Neural progenitor cell (in vitro differentiated cells): ENCODE results near the gene OR2T1. TPM values are rescaled to one million over a fixed set of nuclear protein-coding genes. Genes with fewer than 3 reads are reported as not detected.
"Not testable (repeated sequence)": the region's sequence is repeated elsewhere in the genome, so short reads cannot be mapped to it uniquely, and the experiment has no call there.

Experiments used
- DNase-seq: peaks from one replicate; pipeline ENCODE4 v3.0.0-alpha.2; 2016; ENCODE audit warnings: low spot score
- H2AFZ ChIP-seq: fragments of 200-600 bp; sonication (generic); replicated peaks from 2 replicates; pipeline ENCODE4 v1.6.1; 2016; ENCODE audit warnings: antibody characterized with exemption
- H3F3A ChIP-seq: fragments of 200-600 bp; sonication (generic); 2 replicates; pipeline ENCODE4 v1.6.1; 2016; ENCODE audit warnings: antibody characterized with exemption, low read depth
- H3K27ac ChIP-seq: fragments of 200-600 bp; sonication (generic); 2 replicates; pipeline ENCODE4 v1.5.1; 2016; ENCODE audit warnings: mild to moderate bottlenecking
- H3K27me3 ChIP-seq: fragments of 200-600 bp; sonication (generic); 2 replicates; pipeline ENCODE4 v1.6.1; 2016; ENCODE audit warnings: mild to moderate bottlenecking, moderate library complexity
- H3K36me3 ChIP-seq: fragments of 200-600 bp; sonication (generic); 2 replicates; pipeline ENCODE4 v1.5.1; 2016
- H3K4me1 ChIP-seq: fragments of 200-600 bp; sonication (generic); 2 replicates; pipeline ENCODE4 v1.6.1; 2016; ENCODE audit warnings: mixed run types
- H3K4me2 ChIP-seq: fragments of 200-600 bp; sonication (generic); 2 replicates; pipeline ENCODE4 v1.6.1; 2016
- H3K4me3 ChIP-seq: fragments of 200-600 bp; sonication (generic); 2 replicates; pipeline ENCODE4 v1.5.1; 2016
- H3K79me2 ChIP-seq: fragments of 200-600 bp; sonication (generic); 2 replicates; pipeline ENCODE4 v1.6.1; 2016; ENCODE audit warnings: low read depth
- H3K9ac ChIP-seq: fragments of 200-600 bp; sonication (generic); 2 replicates; pipeline ENCODE4 v1.6.1; 2016
- H3K9me3 ChIP-seq: fragments of 200-600 bp; sonication (generic); 2 replicates; pipeline ENCODE4 v1.5.1; 2016; ENCODE audit warnings: low read depth
- H4K20me1 ChIP-seq: fragments of 200-600 bp; sonication (generic); 2 replicates; pipeline ENCODE4 v1.6.1; 2016; ENCODE audit warnings: low read depth
- H3K27ac Mint-ChIP-seq: 3 replicates; pipeline ENCODE4 v1.8.0; 2021; ENCODE audit warnings: mixed read lengths
- H3K27me3 Mint-ChIP-seq: 2 replicates; pipeline ENCODE4 v1.8.0; 2022; ENCODE audit warnings: low read depth, mild to moderate bottlenecking, inconsistent platforms, moderate library complexity, mixed read lengths; ENCODE audit not compliant: insufficient read depth
- H3K36me3 Mint-ChIP-seq: 3 replicates; pipeline ENCODE4 v1.8.0; 2021; ENCODE audit warnings: mixed read lengths
- H3K4me1 Mint-ChIP-seq: 3 replicates; pipeline ENCODE4 v1.8.0; 2021; ENCODE audit warnings: mixed read lengths
- H3K4me3 Mint-ChIP-seq: 3 replicates; pipeline ENCODE4 v1.8.0; 2021; ENCODE audit warnings: mild to moderate bottlenecking, moderate library complexity, mixed read lengths
- H3K9me3 Mint-ChIP-seq: 3 replicates; pipeline ENCODE4 v1.8.0; 2020; ENCODE audit warnings: mixed read lengths
- total RNA-seq: library from RNA; depleted of rRNA; stranded (reverse); fragments of >200 nt; gene quantifications from 2 replicates; pipeline ENCODE4 v1.2.3, GENCODE V29; 2015; ENCODE audit warnings: low replicate concordance

OR2T1 gene
- total RNA-seq, 1 donor from 2014 or later = not detected

- H3K27me3 ChIP-seq, H4K20me1 ChIP-seq, H3K4me2 ChIP-seq, H3K27ac Mint-ChIP-seq, H3K79me2 ChIP-seq, H2AFZ ChIP-seq, H3K36me3 Mint-ChIP-seq, H3K4me3 Mint-ChIP-seq, H3K4me3 ChIP-seq, H3K27ac ChIP-seq, H3F3A ChIP-seq, H3K9me3 ChIP-seq, H3K4me1 ChIP-seq, H3K9ac ChIP-seq, H3K27me3 Mint-ChIP-seq, H3K4me1 Mint-ChIP-seq, H3K36me3 ChIP-seq, DNase-seq: not testable (repeated sequence)
- H3K9me3 Mint-ChIP-seq = peaks cover 17% of the 10 kb centered on the region
These were observed 31.1 kb downstream of the OR2T1 start for GRCh38 chr1:248433811-248434415.

GRCh38 chr1:248434913-248435312, 32.1 kb downstream of the OR2T1 start:
- H3K79me2 ChIP-seq, H3K36me3 Mint-ChIP-seq, H3K4me1 Mint-ChIP-seq, H3K27me3 Mint-ChIP-seq, H3K4me3 Mint-ChIP-seq, H3K9ac ChIP-seq, H2AFZ ChIP-seq, H3K27ac Mint-ChIP-seq, H3K9me3 ChIP-seq, H3K4me3 ChIP-seq, H3K36me3 ChIP-seq, H3F3A ChIP-seq, H3K27me3 ChIP-seq, H3K4me2 ChIP-seq, DNase-seq, H3K4me1 ChIP-seq, H4K20me1 ChIP-seq, H3K27ac ChIP-seq: not testable (repeated sequence)
- peaks cover 17% of the 10 kb centered on the region for H3K9me3 Mint-ChIP-seq

GRCh38 chr1:248436303-248436702, 33.5 kb downstream of the OR2T1 start:
- not testable (repeated sequence) for H3K27me3 Mint-ChIP-seq, H4K20me1 ChIP-seq, H3K4me3 ChIP-seq, H3K36me3 Mint-ChIP-seq, H3K4me2 ChIP-seq, H3K36me3 ChIP-seq, H3K4me1 ChIP-seq, H3F3A ChIP-seq, H3K79me2 ChIP-seq, H3K27me3 ChIP-seq, DNase-seq, H3K9ac ChIP-seq, H3K4me1 Mint-ChIP-seq, H3K27ac ChIP-seq, H3K4me3 Mint-ChIP-seq, H2AFZ ChIP-seq, H3K27ac Mint-ChIP-seq
- peaks cover 12% of the 10 kb centered on the region for H3K9me3 Mint-ChIP-seq
- H3K9me3 ChIP-seq = peaks cover 12% of the 10 kb centered on the region

GRCh38 chr1:248438668-248439067, 35.8 kb downstream of the OR2T1 start:
- not testable (repeated sequence) for H3K9me3 Mint-ChIP-seq, H3K27ac Mint-ChIP-seq, H3K27me3 ChIP-seq

GRCh38 chr1:248439283-248439682, 36.4 kb downstream of the OR2T1 start:
- not testable (repeated sequence) for H3K79me2 ChIP-seq, H3K36me3 ChIP-seq, H3K4me3 ChIP-seq, H3K4me3 Mint-ChIP-seq, H3K27ac Mint-ChIP-seq, H3K9ac ChIP-seq, H3K4me1 ChIP-seq, H2AFZ ChIP-seq, H3K36me3 Mint-ChIP-seq, H3K27me3 ChIP-seq, H4K20me1 ChIP-seq, H3F3A ChIP-seq, H3K4me1 Mint-ChIP-seq, H3K4me2 ChIP-seq, H3K27ac ChIP-seq, H3K27me3 Mint-ChIP-seq, H3K9me3 Mint-ChIP-seq, DNase-seq
- H3K9me3 ChIP-seq = peaks cover 12% of the 10 kb centered on the region

More at GRCh38 chr1:248438668-248439067, 35.8 kb downstream of the OR2T1 start:
- not testable (repeated sequence) for H3F3A ChIP-seq, H3K4me3 Mint-ChIP-seq, H3K36me3 Mint-ChIP-seq, H3K27me3 Mint-ChIP-seq, DNase-seq, H3K4me2 ChIP-seq, H3K9ac ChIP-seq, H3K4me1 ChIP-seq, H3K4me3 ChIP-seq, H2AFZ ChIP-seq, H3K27ac ChIP-seq, H3K79me2 ChIP-seq, H4K20me1 ChIP-seq, H3K4me1 Mint-ChIP-seq, H3K36me3 ChIP-seq
- H3K9me3 ChIP-seq = peaks cover 12% of the 10 kb centered on the region

GRCh38 chr1:248442500-248443277, 39.8 kb downstream of the OR2T1 start:
- not testable (repeated sequence) for H3K36me3 ChIP-seq, H4K20me1 ChIP-seq, H2AFZ ChIP-seq, H3K4me3 Mint-ChIP-seq, H3K27me3 Mint-ChIP-seq, H3K27ac Mint-ChIP-seq, H3K27me3 ChIP-seq, H3K4me2 ChIP-seq, H3K4me1 ChIP-seq, H3K27ac ChIP-seq, H3K36me3 Mint-ChIP-seq, H3K4me1 Mint-ChIP-seq, H3F3A ChIP-seq, H3K4me3 ChIP-seq, H3K9ac ChIP-seq, H3K79me2 ChIP-seq, DNase-seq
- peaks cover 19% of the 10 kb centered on the region for H3K9me3 ChIP-seq
- H3K9me3 Mint-ChIP-seq = peaks cover 13% of the 10 kb centered on the region

GRCh38 chr1:248444603-248445002, 41.8 kb downstream of the OR2T1 start:
- H3K79me2 ChIP-seq, H3K4me2 ChIP-seq, H2AFZ ChIP-seq, DNase-seq, H3K4me1 Mint-ChIP-seq, H3K4me3 Mint-ChIP-seq, H3K27ac Mint-ChIP-seq, H3K4me1 ChIP-seq, H3K27me3 Mint-ChIP-seq, H3K36me3 Mint-ChIP-seq, H3K27me3 ChIP-seq, H3F3A ChIP-seq, H3K4me3 ChIP-seq, H3K9ac ChIP-seq, H4K20me1 ChIP-seq, H3K27ac ChIP-seq, H3K36me3 ChIP-seq: not testable (repeated sequence)
- H3K9me3 ChIP-seq = peaks cover 13% of the 10 kb centered on the region
- H3K9me3 Mint-ChIP-seq = peaks cover 13% of the 10 kb centered on the region

- not testable (repeated sequence) for H3K27me3 Mint-ChIP-seq, H3K4me3 ChIP-seq, H3K79me2 ChIP-seq, H3K9ac ChIP-seq, H3K27ac ChIP-seq, H3K4me1 Mint-ChIP-seq, H3K27ac Mint-ChIP-seq, H2AFZ ChIP-seq, DNase-seq, H3K4me1 ChIP-seq, H3K4me3 Mint-ChIP-seq, H3K36me3 Mint-ChIP-seq, H3F3A ChIP-seq, H3K36me3 ChIP-seq, H4K20me1 ChIP-seq, H3K9me3 ChIP-seq, H3K27me3 ChIP-seq, H3K4me2 ChIP-seq
- peaks cover 13% of the 10 kb centered on the region for H3K9me3 Mint-ChIP-seq
These were observed 42.6 kb downstream of the OR2T1 start, which contains the start of gene OR2T2 for GRCh38 chr1:248445399-248445798. TSS of gene OR2T2 (plus strand) at chr1:248445637. CDS start at chr1:248452798, 7,161 bp downstream.
